NCI-H69 (cell line): Measurements from ENCODE around the gene ODAD3.
"Not testable (repeated sequence)": the region's sequence is repeated elsewhere in the genome, so short reads cannot be mapped to it uniquely, and the experiment has no call there.

ENCODE experiments used
- DNase-seq: peaks from one replicate; lab custom pipeline; 2025; lab: John Stamatoyannopoulos, UW

The ODAD3 gene

DNA sequence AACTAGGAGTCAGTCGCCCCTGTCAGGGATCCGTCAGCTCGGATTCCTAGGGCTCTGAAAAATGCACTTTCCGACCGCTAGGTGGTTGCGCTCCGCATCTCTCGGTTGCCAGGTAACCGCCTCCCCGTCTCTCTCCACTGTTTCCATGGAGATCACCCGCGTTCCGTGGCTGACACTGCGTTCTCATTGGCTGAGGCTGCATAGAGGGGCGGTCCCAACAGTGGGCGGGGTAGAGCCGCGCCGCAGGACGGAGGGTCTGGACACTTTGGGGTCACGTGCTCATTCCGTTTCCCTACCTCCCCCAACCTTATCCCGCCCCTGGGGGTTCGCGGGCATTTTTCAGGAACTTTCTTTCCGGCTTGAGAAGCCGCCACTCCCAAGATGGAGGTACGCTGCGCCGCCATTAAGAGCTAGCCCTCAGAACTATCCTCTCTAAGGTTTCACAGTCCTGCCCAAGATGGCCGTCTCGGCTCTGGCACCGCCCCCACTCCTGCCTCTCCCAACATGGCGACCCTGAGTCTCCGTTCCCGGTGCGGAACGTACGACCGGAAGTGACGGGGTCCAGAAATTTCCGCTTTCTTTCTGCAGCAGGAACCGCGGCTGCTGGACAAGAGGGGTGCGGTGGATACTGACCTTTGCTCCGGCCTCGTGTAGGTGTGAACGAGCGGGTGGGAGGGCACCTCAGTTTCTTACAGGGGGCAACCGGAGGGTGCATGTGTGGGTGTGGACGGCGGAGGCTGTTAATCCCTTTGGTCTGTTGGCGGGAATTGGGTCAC, at the start of gene ODAD3, which contains the start of gene PRKCSH:
Gene ODAD3 (minus strand): TSS at position 65 of the 776 bp plus-strand sequence. CDS start 105 bp downstream, outside the sequence.
Gene PRKCSH (plus strand): TSS at position 579 of the 776 bp plus-strand sequence. CDS start 483 bp downstream, outside the sequence.
- DNase-seq: peak; percentile 100

DNA sequence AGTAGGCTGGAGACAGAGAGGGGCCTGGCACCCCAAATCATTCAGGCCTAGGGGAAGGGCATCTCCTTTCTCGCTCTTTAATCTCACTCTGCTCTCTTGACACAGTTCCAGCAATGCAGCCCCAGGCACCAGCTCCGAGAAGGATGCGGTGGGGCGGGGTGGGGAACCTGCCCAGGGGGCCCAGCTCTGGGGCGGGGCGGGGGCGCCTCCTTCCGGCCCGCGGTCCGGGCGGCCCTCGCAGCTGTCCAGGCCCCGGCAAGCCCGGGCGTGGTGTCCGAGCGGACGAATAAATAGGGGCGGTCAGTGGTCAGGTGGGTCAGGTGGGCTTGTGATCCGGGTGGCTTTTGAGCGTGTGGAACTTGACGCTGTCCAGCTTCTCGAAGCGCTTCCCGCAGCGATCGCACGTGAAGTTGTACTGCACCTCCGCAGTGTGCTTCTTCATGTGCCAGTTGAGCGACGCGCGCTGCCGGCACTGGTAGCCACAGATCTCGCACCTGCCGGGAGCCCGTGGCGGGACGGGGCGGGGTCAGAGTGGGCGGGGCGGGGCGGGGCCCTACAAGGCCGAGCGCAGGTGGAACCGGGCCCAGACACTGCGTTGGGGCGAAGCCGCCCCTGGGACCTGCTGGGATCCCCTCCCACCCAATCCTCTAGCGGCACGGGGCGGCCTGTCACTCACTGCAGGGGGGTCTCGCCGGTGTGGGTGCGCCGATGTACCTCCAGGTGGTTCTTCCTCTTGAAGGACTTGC, 48.6 kb upstream of the ODAD3 start:
- no peak for DNase-seq

DNA sequence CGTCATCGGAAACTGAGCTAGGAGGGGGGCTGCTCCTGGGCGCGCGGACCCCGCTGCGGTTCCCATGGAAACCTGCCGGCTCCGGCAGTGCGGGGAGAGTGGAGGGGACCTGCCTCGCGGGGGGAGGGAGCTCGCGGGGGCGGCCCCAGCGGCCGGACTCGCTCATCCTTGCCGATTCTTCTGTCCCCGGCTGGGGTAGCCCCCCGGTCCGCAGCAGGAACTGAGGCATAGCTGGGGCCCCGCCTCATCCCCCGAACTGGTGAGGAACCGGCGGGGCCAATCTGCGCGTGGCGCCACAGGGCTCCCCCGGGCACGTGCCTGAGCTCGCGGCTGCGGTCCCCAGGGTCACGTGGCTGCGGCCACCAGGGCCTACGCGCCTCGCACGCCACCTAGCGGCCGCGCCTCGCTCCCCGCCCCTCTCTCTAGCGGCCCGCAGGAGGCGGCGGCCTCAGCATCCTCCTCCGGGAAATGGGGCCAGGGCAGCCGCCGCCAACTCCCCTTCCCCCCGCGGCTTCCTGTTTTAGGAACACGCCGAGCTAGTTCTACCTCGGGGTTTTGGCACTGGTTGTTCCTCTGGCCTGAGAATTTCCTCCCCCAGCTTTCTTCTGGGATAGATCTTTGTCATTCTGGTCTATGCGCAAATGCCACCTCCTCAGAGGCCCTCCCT, 47.6 kb upstream of the ODAD3 start:
- peak; percentile 94 for DNase-seq

DNA sequence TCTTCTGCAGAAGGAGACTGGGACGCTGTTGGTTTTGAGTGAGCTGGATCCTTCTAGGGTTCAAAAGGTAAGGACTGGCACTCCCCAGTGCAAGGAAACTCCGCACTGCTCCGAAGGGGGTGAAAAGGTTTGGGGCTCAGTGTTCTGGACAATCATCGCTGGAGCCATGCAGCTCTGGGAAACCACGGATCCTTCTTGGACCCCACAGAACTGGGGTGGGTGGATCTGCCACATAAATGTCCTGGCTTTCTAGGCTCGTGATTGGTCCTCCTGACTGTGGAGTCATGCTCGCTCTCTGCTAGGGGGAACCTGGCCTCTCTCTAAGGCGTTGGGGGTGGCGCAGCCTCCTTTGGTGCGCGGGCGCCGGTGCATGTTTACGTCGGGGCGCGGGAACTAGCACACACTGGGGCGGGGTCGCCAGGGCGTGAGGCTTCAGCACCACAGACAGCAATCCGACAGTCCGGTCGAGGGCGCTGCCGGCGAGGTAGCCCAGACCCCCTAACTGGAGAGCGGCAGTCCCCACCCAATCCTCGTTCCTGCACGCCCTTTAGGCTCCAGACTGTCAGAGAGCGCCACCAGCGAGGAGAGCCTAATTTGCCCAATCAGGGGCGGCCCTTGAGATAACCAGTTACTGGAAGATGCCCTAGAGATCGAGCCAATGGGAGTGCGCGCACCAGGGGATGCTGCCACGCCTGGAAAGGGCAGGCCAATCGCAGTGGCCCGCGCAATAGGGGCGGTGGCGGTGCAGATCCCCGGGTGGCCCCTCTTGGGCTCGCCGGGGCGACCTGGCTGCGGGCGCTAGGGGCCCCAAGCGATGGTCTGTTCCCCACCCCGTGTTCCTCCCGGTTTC, 46.8 kb upstream of the ODAD3 start:
- DNase-seq: peak; percentile 99

DNA sequence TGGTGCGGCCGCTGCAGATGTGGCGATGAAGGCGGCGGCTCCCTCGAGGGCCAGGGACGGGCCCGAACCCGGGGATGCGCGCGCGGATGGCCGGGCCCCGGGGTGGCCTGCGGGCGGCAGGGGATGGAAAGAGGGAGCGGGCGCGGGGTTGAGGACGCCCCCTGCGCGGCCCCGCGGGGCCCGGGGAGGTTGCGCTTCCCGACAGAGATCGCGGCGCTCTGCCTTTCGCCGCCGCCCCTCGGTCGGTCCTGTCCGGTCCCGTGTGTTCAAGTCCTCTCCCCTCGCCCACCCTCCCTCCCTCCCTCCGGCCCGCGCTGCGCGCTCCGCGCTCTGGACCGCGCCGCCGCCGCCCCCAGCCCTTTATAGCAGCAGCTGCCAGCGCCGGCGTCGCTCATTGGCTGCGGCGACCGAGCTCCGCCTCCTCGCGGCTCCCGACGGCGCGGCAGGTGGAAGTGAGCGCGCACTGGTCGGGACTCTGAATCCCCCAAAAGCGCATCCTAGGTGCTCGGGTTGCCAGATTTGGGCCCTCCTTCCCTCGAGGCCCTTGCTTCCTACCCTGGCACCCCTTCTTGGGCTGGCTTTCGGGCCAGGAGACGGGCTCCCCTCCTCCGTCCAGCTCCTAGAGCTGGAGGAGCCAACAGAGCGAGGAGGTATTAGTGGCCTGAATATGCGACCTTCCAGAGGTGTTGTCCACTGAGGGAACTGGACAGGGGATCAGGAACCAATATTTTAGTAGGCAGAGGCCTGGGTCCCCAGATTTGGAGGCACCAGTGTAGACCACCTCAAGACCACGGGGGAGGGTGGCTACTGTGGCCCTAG, 46.0 kb upstream of the ODAD3 start, which contains the start of gene ELAVL3:
Gene ELAVL3 (minus strand): TSS at position 332 of the 819 bp plus-strand sequence. CDS start 438 bp downstream, outside the sequence.
- peak; percentile 88 for DNase-seq

DNA sequence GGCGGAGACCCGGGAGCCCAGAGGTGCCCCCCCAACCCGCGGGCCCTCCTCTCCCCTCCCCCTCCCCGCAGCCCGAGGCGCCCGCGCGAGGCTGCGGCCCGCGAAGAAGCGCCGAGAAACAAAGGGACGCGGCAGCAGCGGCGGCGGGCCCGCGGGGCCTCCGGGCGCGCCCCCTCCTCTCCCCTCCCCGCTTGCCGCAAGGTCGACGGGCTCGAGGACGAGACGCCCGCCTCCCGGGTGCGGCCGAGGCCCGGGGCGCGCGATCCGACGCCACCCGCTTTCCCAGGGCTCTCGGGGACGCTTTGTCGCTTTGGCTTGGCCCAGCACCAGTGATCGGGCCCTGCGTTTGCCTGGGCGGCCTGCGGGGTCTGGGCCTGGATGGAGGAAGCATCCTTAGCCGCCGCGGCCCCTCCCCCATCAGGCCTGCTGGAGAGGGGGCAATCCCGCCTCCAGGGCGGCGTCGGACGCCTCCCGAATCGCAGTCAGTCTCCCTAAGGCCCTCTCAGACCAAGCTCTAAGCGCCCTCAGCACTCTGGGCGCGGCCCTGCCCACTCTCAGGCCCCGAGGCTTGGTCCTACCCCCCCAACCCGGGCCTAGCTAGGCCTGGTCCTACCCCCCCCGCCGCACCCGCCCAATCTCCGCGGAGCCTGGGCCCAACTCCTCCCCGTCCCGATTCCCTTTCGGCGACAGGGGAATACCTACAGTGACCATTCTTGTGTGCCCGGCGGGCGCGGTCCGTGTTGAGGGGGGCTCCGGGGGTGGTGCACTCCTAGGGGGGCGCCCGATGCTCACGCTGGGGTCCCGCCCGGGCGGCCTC, 45.2 kb upstream of the ODAD3 start:
- DNase-seq: peak; percentile 84

DNA sequence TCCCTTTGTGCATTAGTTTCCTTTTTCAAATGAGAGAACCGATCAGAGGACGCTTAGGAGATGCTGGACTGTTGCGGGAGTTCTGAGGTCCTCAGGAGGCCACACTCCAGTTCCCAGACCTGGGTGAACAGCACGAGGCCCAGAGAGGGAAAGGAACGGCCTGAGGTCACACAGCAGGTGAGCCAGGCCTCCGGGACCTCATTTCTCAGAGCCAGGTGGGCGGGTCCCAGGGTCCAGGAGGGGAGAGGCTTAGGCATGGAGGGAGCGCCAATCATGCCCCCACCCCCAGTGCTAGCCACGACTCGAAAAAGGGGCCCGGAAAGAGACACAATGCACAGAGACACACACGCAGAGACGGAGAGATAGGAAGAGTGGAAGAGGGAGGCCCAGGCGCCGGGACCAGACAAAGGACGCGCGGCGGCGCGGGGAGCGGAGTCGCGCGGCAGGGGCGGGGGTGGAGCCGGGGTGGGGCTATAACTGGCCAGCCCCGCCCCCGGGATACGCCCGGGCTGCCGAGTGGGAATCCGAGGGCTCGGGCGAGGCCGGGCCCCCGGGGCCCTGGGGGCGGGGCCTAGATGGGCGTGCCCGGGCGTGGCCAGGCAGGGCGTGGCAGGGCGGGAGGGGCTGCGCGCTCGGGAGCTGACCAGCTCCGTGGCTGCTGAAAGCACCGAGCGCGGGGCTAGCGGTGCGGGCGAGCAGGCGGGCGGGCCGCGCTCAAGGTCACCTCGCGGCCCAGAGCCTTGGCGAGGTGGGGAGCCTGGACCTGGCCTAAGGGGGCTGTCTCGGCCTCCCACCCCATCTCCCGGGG, 44.4 kb upstream of the ODAD3 start:
- peak; percentile 97 for DNase-seq

DNA sequence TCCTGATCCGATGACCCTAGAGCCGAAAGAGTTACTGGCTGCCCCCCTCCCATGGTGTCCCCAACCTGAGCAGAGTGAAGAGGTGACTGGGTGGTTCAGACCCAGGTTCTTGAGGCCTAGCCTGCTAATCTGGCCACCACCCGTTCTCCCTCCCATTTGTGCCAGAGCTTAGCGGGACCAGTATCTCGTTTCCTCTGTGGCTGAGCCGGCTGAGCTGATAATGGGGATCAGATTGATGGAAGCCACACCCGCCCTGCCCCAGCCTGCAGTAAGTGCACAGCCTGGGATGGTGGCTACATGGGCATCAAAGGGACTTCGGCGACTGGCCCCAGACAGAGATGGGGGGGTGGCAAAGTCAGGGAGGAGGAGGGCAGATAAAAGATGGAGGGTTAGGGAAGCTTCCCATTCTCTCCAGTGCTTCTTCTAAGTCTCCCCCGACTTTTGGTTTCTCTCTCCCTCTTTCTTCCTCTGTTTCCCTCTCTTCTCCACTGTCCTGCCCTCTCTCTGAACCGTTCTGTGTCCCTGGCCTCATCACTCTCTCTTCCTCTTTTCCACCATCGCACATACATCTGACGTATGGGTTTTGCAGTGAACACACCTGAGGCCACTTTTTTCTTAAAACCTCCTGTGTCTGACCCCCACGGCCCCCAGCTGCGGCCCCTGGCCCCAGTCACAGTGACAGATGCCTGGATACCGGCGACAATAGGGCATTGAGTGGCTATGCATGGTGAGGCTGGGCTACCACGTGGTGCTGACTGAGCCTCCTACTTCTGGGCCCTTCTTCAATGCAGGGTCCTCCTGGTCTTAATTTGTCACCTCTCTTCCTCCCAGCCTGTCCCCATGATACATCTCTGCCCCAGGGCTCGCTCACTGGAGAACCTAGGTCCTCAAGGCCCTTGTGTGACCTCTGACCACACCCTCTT, 43.5 kb upstream of the ODAD3 start:
- DNase-seq: no peak

DNA sequence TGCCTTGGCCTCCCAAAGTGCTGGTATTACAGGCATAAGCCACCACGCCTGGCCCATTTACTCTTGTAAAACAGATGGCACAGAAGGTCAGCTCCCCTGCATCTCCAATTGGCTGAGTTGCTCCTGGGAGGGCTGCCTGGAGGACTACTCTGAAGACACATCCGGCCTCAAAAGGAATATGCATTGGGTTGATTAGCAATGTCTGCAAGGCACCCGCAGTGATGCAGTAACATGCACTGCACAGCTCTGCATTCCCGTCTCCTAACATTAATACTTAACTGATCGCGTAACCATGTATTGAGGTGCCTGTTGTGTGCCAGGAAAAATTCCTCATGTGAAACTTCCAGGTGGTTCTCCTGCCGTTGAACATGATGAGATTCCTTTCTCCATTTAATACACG, 40.9 kb upstream of the ODAD3 start:
- DNase-seq: no peak

DNA sequence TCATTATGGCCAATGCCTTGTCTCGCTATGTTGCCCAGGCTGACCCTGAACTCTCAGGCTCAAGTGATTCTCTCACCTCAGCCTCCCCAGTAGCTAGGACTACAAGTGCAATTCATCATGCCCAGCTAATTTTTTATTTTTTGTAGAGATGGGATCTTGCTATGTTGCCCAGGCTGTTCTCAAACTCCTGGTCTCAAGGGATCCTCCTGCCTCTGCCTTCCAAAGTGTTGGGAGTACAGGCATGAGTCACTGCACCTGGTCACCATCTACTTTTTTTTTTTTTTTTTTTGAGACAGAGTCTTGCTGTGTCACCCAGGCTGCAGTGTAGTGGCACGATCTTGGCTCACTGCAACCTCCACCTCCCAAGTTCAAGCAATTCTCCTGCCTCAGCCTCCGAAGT, 40.4 kb upstream of the ODAD3 start:
- DNase-seq: not testable (repeated sequence)

DNA sequence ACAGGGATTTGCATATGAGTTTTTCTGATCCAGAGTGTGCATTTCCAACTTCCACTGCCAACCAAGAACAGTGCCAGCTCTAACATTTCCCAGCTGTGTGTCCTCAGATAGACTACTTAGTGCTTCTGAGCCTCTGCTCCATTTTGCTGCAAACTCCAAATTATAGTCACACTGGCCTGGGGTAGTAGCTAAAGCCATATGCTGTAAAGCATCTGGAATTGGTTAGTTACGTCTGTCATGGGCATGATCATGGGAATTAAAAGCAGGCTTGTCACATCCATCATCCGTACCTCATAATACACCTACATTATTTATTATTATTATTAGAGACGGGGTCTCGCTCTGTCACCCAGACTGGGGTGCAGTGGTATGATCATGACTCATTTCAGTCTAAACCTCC, 38.8 kb upstream of the ODAD3 start:
- no peak for DNase-seq

DNA sequence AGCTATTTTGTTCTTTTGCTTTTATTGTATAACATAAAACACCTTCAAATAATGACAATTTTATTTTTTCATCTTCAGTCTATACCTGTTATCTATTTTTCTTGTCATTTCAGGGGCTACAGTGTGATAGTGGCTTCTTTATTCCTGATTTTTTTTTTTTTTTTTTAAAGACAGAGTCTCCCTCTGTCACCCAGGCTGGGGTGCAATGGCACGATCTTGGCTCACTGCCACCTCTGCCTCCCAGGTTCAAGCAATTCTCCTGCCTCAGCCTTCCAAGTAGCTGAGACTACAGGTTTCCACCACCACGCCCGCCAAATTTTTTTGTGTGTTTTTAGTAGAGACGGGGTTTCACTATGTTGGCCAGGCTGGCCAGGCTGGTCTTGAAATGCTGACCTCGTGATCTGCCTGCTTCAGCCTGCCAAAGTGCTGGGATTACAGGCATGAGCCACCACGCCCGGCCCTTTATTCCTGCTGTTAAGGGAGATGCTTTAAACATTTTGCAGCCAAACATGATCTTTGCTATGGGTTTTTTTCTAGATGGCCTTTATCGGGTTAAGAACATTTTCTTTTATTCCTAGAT, 33.4 kb upstream of the ODAD3 start:
- DNase-seq: not testable (repeated sequence)

DNA sequence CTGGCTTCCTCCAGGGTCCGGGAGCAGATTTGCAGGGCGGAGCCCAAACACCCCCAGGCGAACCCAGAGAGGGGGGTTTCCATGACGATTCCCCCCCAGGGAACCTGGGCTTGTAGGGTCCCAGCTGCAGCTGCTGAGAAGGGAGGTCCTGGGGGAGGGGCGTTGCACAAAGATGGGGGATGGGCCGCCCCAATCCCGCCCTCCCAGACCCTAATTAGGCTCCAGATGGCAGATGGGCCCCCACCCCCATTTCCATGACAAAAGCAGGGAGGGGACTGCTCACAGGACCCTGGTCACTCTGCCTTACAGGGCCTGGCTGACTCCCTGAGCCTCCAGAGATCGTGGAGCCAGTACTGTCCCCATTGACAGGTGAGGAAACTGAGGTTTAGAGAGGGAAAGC, 30.7 kb upstream of the ODAD3 start:
- peak; percentile 85 for DNase-seq

DNA sequence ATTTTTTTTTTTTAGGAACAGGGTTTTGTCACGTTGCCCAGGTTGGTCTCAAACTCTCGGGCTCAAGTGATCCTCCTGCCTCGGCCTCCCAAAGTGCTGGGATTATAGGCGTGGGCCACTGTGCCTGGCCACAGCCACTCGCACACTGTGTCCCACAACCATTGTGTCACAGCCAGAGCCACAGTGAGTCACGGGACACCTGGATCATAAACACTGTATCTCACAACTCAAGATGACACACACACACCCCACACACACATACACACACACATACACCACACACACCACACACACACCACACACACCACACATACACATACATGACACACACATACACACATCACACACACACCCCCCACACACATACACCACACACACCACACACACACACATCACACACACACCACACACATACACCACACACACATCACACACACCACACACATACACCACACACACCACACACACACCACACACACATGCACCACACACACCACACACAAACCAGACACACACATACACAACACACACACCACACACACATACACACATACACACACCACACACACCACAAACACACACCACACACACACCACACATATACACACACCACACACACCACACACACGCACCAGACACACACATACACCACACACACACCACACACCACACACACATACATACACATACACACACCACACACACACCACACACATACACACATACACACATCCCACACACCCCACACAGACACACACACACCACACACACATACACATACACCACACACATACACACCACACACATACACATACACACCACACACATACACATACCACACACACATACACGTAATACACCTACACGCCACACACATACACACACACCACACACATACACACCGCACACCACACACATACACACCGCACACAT, 29.7 kb upstream of the ODAD3 start:
- DNase-seq: no peak

DNA sequence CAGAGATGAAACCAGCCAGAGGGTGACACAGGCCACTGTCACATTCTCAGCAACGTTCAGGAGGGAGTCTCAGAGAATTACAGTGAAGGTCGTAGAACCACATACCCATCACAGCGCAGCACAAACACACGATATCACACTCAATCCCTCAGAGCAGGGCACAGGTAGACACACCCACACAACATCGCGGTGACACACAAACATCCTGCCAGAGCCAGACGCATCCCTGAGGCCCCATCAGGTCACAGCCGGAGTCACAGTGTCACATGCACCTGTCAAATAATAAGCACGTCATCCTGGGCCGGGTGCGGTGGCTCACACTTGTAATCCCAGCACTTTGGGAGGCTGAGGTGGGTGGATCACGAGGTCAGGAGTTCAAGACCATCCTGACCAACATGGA, 28.5 kb upstream of the ODAD3 start:
- no peak for DNase-seq

DNA sequence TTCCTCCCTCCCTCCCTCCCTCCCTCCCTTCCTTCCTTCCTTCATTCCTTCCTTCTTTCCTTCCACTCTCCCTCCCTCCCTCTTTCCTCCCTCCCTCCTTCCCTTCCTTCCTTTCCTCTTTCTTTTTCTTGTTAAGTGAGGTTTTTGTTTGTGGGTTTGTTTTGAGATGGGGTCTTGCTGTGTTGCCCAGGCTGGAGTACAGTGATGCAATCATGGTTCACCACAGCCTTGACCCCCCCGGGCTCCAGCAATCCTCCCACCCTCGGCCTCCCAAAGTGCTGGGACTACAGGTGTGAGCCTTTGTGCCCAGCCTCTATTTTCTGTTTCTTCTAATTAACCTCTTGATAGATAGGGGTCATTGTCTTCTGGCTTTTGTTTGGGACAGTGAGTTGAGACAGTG, 26.5 kb upstream of the ODAD3 start:
- DNase-seq: no peak
